ENCODE results near the gene LRP6.

The LRP6 gene

DNA sequence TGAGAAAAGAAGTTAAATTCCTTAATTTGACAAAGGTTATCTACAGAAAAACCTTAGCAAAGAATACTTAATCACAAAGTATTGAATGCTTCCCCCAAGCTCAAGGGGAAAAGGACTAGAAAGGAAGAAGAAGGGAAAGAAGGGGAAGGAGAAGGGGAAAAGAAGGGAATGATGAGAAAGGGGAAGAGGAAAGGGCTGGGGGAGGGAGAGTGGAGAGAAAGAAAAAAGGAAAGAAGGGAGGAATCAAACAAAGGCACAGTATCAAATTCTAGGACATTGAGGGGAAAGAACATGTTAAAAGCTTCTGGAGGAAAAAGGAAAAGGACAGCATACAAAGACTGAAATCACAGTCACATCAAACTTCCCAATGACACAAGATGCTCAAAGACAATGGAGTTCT is 125.8 kb downstream of the LRP6 start:
- no peak for DNase-seq (ENCODE audit: extremely low read depth, insufficient read length)
- no peak overlapping the region for H3K4me3 ChIP-seq (replicated peaks; ENCODE audit: low read depth, low read length)
- H3K27me3 ChIP-seq (replicated peaks; ENCODE audit: control insufficient read depth, insufficient read depth, low read length): no peaks in the 10 kb centered on the region
- no peaks in the 10 kb centered on the region for H3K36me3 ChIP-seq (ENCODE audit: control insufficient read depth, insufficient read depth, low read length)
- TF ChIP-seq, protein P1, sequence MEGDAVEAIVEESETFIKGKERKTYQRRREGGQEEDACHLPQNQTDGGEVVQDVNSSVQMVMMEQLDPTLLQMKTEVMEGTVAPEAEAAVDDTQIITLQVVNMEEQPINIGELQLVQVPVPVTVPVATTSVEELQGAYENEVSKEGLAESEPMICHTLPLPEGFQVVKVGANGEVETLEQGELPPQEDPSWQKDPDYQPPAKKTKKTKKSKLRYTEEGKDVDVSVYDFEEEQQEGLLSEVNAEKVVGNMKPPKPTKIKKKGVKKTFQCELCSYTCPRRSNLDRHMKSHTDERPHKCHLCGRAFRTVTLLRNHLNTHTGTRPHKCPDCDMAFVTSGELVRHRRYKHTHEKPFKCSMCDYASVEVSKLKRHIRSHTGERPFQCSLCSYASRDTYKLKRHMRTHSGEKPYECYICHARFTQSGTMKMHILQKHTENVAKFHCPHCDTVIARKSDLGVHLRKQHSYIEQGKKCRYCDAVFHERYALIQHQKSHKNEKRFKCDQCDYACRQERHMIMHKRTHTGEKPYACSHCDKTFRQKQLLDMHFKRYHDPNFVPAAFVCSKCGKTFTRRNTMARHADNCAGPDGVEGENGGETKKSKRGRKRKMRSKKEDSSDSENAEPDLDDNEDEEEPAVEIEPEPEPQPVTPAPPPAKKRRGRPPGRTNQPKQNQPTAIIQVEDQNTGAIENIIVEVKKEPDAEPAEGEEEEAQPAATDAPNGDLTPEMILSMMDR (IDR thresholded peaks at IDR 0.05; ENCODE audit: insufficient read depth, low read length, poor library complexity, severe bottlenecking): no peak

DNA sequence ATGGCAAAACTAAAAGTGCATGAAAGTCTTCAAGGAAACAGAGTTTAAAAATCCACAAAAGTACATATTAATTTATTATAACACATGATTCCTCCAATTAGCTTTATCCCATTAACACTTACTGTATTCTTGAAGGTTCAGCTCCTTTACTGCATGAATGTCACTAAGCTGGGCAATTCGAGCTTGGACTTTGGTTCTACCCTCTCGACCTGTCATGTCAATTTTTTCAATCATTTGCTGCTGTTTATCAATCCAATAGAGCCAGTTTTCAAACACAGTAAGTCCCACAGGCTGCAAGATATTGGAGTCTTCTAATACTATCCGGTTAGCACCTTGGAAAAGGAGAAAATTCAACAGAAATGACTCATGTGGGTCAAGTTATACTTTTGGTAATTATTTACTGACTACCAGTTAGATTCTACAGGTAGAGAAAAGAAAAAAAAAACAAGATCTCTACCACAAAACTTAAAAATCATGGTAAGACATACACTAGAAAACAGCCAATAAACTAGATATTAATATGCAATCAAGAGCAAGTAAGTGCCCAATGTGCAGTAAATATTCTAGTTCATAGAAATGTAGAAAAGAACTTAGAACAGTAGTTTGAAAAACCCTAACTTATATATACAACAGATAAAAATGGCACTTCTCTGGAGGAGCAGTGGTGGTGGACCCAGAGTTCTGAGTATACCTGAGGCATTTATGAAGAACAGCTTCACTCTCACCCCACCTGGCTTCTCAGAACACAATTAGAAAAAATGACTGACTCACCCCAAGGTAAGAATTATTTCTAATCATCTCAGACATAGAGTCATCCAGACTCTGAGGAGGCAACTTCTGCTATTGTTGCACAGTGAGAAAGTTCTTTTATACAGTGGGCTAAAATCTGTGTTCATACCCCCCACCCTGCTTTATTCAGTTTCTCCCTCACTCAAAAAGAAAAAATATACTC is 128.4 kb downstream of the LRP6 start:
- Histone ChIP-seq H3K4me3 (replicated peaks; ENCODE audit: low read depth, low read length) (no peak overlapping the region), H3K36me3 (ENCODE audit: control insufficient read depth, insufficient read depth, low read length) (no peaks in the 10 kb centered on the region), H3K27me3 (replicated peaks; ENCODE audit: control insufficient read depth, insufficient read depth, low read length) (no peaks in the 10 kb centered on the region)
- DNase-seq (ENCODE audit: extremely low read depth, insufficient read length): no peak
- TF ChIP-seq, protein P1 (IDR thresholded peaks at IDR 0.05; ENCODE audit: insufficient read depth, low read length, poor library complexity, severe bottlenecking): no peak

DNA sequence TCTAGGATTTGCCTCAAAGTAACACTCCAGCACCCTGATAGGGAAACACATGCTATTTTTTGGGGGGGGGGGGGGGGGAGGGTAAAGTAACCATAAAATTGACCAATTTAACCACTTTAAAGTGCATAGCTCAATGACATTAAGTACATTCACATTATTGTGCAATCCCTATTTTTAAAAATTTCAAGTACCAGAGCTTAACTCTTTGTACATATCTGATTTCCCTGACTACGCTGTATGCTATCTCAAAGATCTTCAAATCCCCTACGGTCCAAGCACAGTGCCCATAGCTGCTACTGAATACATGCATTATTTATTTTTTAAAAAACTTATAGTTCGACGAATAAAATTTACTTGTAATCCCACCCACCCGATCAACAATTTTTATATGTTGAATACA is 133.1 kb downstream of the LRP6 start:
- no peaks in the 10 kb centered on the region for H3K27me3 ChIP-seq (replicated peaks; ENCODE audit: control insufficient read depth, insufficient read depth, low read length)
- H3K36me3 ChIP-seq (ENCODE audit: control insufficient read depth, insufficient read depth, low read length): no peaks in the 10 kb centered on the region; the same call in 1 of the 2 replicates
- TF ChIP-seq, protein P1 (IDR thresholded peaks at IDR 0.05; ENCODE audit: insufficient read depth, low read length, poor library complexity, severe bottlenecking): no peak
- H3K4me3 ChIP-seq (replicated peaks; ENCODE audit: low read depth, low read length): no peak overlapping the region
- no peak for DNase-seq (ENCODE audit: extremely low read depth, insufficient read length)

DNA sequence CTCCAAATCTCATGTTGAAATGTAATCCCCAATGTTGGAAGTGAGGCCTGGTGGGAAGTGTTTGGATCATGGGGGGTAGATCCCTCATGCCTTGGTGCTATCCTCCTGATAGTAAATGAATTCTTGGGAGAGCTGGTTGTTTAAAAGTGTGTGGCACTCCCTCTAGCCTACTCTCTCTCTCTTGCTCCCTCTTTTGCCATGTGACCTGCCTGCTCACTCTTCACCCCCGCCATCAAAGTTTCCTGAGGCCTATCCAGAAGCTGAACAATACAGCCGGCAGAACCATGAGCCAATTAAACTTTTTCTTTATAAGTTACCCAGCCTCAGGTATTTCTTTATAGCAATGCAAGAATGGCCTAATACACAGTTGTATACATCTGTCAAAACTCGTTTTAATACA is 133.6 kb downstream of the LRP6 start:
- no peak for DNase-seq (ENCODE audit: extremely low read depth, insufficient read length)
- TF ChIP-seq, protein P1 (IDR thresholded peaks at IDR 0.05; ENCODE audit: insufficient read depth, low read length, poor library complexity, severe bottlenecking): no peak
- Histone ChIP-seq H3K36me3 (ENCODE audit: control insufficient read depth, insufficient read depth, low read length) (no peaks in the 10 kb centered on the region; the same call in 1 of the 2 replicates), H3K27me3 (replicated peaks; ENCODE audit: control insufficient read depth, insufficient read depth, low read length) (no peaks in the 10 kb centered on the region), H3K4me3 (replicated peaks; ENCODE audit: low read depth, low read length) (no peak overlapping the region)

DNA sequence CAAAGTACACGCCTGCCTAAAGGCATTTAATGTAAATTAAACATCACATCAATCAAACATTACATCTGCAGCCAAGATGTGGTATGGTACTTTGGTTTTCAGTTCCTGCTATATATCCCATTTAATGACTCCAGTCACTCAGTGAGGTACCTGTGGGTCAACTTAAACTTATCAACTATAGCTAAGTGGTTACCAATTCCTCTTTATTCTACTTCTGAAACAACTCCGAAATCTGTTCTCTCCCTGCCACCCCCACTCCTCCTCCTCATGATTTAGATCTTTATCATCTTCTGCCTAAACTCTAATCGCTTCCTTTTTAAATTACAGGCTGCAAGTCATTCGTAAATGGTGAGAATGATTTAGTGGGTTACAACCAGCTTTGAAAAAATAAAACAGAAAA is 138.2 kb downstream of the LRP6 start:
- H3K36me3 ChIP-seq (ENCODE audit: control insufficient read depth, insufficient read depth, low read length): no peaks in the 10 kb centered on the region; the same call in 1 of the 2 replicates
- TF ChIP-seq, protein P1 (IDR thresholded peaks at IDR 0.05; ENCODE audit: insufficient read depth, low read length, poor library complexity, severe bottlenecking): no peak

More for the DNA sequence above, 138.2 kb downstream of the LRP6 start:
- DNase-seq (ENCODE audit: extremely low read depth, insufficient read length): no peak
- no peaks in the 10 kb centered on the region for H3K27me3 ChIP-seq (replicated peaks; ENCODE audit: control insufficient read depth, insufficient read depth, low read length)
- no peak overlapping the region for H3K4me3 ChIP-seq (replicated peaks; ENCODE audit: low read depth, low read length)

All from GM06990 (cell line).